Measurements from ENCODE around the gene SLC25A19. TPM values are rescaled to one million over a fixed set of nuclear protein-coding genes. Genes with fewer than 3 reads are reported as not detected.

SLC25A19 gene
- total RNA-seq, 1 donor, result 5.9 TPM

DNA sequence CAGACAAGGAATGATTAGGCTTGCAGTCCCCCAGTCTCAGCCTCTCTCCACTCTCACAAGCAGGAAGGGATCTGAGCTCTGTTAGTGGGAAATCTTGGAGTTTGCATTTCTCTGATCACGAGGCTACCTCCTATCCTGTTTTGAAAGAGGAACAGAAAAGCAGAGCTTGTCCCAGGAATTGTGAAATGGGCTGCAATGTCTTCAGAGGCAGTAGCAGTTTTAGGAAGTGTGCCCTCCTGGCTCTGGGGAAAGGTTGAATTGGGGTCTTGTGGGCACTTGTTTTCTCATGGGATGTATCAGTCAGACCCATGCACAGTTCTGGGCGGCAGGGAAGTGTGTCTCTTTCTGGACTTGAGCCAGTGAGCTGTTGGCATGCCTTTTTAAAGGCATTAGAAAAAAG, 60.9 kb downstream of the SLC25A19 start:
- H3K4me1 ChIP-seq (ENCODE audit: insufficient read depth, low read length), result peaks cover 26% of the 10 kb centered on the region
- no peaks in the 10 kb centered on the region for H3K27me3 ChIP-seq (ENCODE audit: insufficient read depth, low read length)
- H3K4me3 ChIP-seq (ENCODE audit: low read length), result no peak overlapping the region
- H3K9me3 ChIP-seq (ENCODE audit: low read depth, low read length), result no peaks in the 10 kb centered on the region

DNA sequence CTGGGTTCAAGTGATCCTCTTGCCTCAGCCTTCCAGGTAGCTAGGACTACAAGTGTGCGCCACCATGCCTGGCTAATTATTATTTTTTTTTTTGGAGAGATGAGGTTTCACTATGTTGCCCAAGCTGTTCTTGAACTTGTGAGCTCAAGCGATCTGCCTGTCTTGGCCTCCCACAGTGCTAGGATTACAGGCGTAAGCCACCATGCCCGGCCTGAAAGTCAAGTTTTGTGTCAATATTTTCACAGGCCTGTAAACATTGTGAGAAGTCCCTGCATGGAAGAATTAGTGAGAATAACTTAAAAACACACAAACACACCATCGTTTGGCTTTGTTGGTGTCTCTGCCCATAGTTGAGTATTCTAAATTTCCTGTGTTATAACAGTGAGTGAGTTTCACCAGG, 61.5 kb downstream of the SLC25A19 start:
- H3K27me3 ChIP-seq (ENCODE audit: insufficient read depth, low read length), result no peaks in the 10 kb centered on the region
- no peaks in the 10 kb centered on the region for H3K9me3 ChIP-seq (ENCODE audit: low read depth, low read length)
- H3K4me3 ChIP-seq (ENCODE audit: low read length), result no peak overlapping the region
- H3K4me1 ChIP-seq (ENCODE audit: insufficient read depth, low read length), result peaks cover 26% of the 10 kb centered on the region

DNA sequence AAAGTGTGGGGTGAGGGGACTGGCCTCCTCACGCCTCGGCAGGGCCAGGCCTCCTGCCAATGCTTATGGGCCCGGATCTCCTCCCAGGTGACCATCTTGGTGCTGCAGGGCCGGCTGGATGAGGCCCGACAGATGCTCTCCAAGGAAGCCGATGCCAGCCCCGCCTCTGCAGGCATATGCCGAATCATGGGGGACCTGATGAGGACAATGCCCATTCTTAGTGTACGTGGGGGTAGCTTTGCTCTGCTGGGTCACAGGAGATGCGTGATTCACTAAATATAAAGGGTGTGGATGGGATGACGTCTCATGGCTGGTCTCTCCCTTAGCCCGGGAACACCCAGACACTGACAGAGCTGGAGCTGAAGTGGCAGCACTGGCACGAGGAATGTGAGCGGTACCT, 64.2 kb downstream of the SLC25A19 start:
- Histone ChIP-seq H3K27me3 (ENCODE audit: insufficient read depth, low read length) (no peaks in the 10 kb centered on the region), H3K4me3 (ENCODE audit: low read length) (no peak overlapping the region), H3K4me1 (ENCODE audit: insufficient read depth, low read length) (peaks cover 26% of the 10 kb centered on the region), H3K9me3 (ENCODE audit: low read depth, low read length) (no peaks in the 10 kb centered on the region)

Other genes with a start within 250 kb of the SLC25A19 start
- 150 TPM for gene ATP5PD, start 242.5 kb downstream of the SLC25A19 start, total RNA-seq
- gene KCTD2, start 242.2 kb downstream of the SLC25A19 start, total RNA-seq, result 18.6 TPM
- gene SLC16A5, start 201.5 kb downstream of the SLC25A19 start, total RNA-seq, result 13.0 TPM
- 1.4 TPM for gene ARMC7, start 179.5 kb downstream of the SLC25A19 start, total RNA-seq
- 24.3 TPM for gene NT5C, start 157.7 kb downstream of the SLC25A19 start, total RNA-seq
- 33.5 TPM for gene JPT1, start 134.9 kb downstream of the SLC25A19 start, total RNA-seq
- gene SUMO2, start 106.5 kb downstream of the SLC25A19 start, total RNA-seq, result 64.4 TPM
- gene NUP85, start 83.8 kb downstream of the SLC25A19 start, total RNA-seq, result 25.6 TPM
- gene GGA3, start 27.8 kb downstream of the SLC25A19 start, total RNA-seq, result 36.9 TPM
- gene MRPS7, start 27.6 kb downstream of the SLC25A19 start, total RNA-seq, result 27.1 TPM
- gene MIF4GD, start 18.2 kb downstream of the SLC25A19 start, total RNA-seq, result 19.9 TPM
- gene GRB2, start 116.2 kb upstream of the SLC25A19 start, total RNA-seq, result 151 TPM
- 21.1 TPM for gene TMEM94, start 167.2 kb upstream of the SLC25A19 start, total RNA-seq
- gene CASKIN2, start 226.1 kb upstream of the SLC25A19 start, total RNA-seq, result 0.10 TPM
- gene TSEN54, start 227.1 kb upstream of the SLC25A19 start, total RNA-seq, result 14.7 TPM
- 13.2 TPM for gene LLGL2, start 236.3 kb upstream of the SLC25A19 start, total RNA-seq

Measured in mononuclear cell (primary cell).